ENCODE data around the gene SNPH.
A peak's percentile ranks its signal among the peaks of the same experiment; 100 is the strongest.
"Not testable (repeated sequence)": the region's sequence is repeated elsewhere in the genome, so short reads cannot be mapped to it uniquely, and the experiment has no call there.

Gene SNPH

GRCh38 chr20:1266167-1266973 lies at the start of gene SNPH:
TSS of gene SNPH (plus strand) at chr20:1266294. CDS start at chr20:1296240, 29,946 bp downstream.
- H3K4me3 Mint-ChIP-seq = peak within 1 kb of the TSS; percentile 75
- H3K36me3 Mint-ChIP-seq (ENCODE audit: low read depth) = no peaks in the 10 kb centered on the region
- peaks cover 21% of the 10 kb centered on the region for H3K27me3 Mint-ChIP-seq (ENCODE audit: low read depth, poor library complexity)
- H3K9me3 Mint-ChIP-seq = peaks cover 13% of the 10 kb centered on the region
- no peak for TF ChIP-seq CTCF (IDR thresholded peaks at IDR 0.05)
- DNase-seq = peak; percentile 72
- no peak within 1 kb of the TSS for H3K27ac Mint-ChIP-seq
- peaks cover 16% of the 10 kb centered on the region for H3K4me1 Mint-ChIP-seq

GRCh38 chr20:1216527-1217427 lies 49.3 kb upstream of the SNPH start:
- Mint-ChIP-seq H3K9me3 (peaks cover 25% of the 10 kb centered on the region), H3K4me1 (peaks cover 23% of the 10 kb centered on the region), H3K27me3 (ENCODE audit: low read depth, poor library complexity) (peaks cover 34% of the 10 kb centered on the region)
- not testable (repeated sequence) for DNase-seq; H3K27ac Mint-ChIP-seq; H3K36me3 Mint-ChIP-seq (ENCODE audit: low read depth); H3K4me3 Mint-ChIP-seq

GRCh38 chr20:1222750-1223149 lies 43.3 kb upstream of the SNPH start:
- Mint-ChIP-seq H3K9me3 (peaks cover 26% of the 10 kb centered on the region), H3K27me3 (ENCODE audit: low read depth, poor library complexity) (peaks cover 49% of the 10 kb centered on the region)
- H3K36me3 Mint-ChIP-seq (ENCODE audit: low read depth); H3K27ac Mint-ChIP-seq; DNase-seq; H3K4me3 Mint-ChIP-seq; H3K4me1 Mint-ChIP-seq: not testable (repeated sequence)

DNA sequence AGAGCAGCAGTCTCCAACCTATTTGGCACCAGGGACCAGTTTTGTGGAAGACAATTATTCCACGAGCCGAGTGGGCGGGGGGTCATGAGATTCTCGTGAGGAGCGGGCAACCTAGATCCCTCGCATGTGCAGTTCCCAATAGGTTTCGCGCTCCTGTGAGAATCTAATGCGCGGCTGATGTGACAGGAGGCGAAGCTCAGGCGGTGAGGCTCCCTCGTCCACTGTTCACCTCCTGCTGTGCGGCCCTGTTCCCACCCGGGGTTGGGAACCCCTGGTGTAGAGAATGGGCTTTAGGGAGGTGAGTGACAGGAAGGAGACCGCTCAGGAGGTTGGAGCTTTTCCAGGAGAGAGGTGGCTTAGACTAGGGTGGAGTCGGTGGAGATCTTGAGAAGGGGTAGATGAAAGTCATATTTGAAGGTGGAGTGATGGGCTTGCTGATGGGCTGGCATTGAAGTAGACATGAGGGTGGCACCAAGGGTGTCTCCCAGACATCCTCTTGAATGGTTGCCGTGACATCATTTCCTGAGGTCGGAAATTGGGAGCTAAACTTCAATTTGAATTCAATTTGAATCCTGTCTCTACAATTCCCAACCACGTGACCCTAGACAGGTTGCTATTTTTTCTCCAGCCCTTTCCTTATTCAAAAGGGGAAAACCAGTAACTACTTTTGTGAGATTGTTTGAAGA lies 41.7 kb upstream of the SNPH start:
- Mint-ChIP-seq H3K4me3 (peak overlapping the region; percentile 24), H3K27ac (no peak overlapping the region), H3K4me1 (peaks cover 4% of the 10 kb centered on the region), H3K36me3 (ENCODE audit: low read depth) (no peaks in the 10 kb centered on the region), H3K9me3 (peaks cover 15% of the 10 kb centered on the region), H3K27me3 (ENCODE audit: low read depth, poor library complexity) (peaks cover 60% of the 10 kb centered on the region)
- DNase-seq = no peak
- TF ChIP-seq CTCF (IDR thresholded peaks at IDR 0.05) = no peak

GRCh38 chr20:1225263-1225782 lies 40.8 kb upstream of the SNPH start:
- TF ChIP-seq CTCF (IDR thresholded peaks at IDR 0.05) = no peak
- Mint-ChIP-seq H3K4me1 (peaks cover 4% of the 10 kb centered on the region), H3K27ac (no peak overlapping the region), H3K27me3 (ENCODE audit: low read depth, poor library complexity) (peaks cover 60% of the 10 kb centered on the region), H3K9me3 (peaks cover 15% of the 10 kb centered on the region), H3K36me3 (ENCODE audit: low read depth) (no peaks in the 10 kb centered on the region), H3K4me3 (peak overlapping the region; percentile 87)
- no peak for DNase-seq

DNA sequence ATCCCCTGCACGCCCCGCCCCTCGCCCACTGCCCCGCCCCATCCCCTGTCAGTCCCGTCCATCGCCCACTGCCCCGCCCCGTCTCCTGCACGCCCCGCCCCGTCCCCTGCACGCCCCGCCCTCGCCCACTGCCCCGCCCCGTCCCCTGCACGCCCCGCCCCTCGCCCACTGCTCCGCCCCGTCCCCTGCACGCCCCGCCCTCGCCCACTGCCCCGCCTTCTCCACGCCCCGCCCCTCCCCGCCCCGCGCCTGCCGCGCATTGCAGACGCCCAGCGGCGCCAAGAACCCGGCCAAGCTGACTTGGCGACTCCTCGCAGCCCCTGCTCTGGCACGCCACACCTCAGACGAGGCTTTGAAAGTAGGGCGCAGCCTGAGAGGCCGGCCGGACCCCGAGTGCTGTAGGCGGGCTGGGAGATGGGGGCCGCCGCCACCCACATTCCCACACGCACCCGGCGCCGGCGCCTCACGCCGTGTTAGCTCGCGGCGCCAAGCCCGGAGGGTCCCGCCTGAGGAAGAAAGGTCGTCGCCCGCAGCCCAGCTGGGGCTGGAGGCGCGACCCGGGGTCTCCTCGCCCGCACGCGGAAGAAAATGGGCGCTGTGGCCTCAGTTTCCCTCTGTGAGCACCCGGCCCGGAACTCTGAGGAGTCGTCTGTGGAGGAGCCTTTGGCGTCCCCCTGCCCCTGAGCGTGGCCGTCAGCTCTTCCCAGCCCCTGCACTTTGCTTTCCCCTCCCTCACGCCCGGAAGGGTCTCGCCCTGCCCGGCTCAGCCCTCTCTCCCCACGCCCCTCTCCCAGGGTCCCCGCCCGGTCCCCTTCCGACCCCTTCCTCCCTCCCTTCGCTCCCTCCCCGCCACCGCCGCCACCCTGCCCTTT lies 40.1 kb upstream of the SNPH start, which contains the start of gene RAD21L1:
TSS of gene RAD21L1 (plus strand) at position 262 of the 872 bp plus-strand sequence. CDS start 2,410 bp downstream, outside the sequence.
- H3K27me3 Mint-ChIP-seq (ENCODE audit: low read depth, poor library complexity) = peaks cover 58% of the 10 kb centered on the region
- H3K27ac Mint-ChIP-seq = no peak within 1 kb of the TSS
- H3K9me3 Mint-ChIP-seq = peaks cover 10% of the 10 kb centered on the region

More for the DNA sequence above, 40.1 kb upstream of the SNPH start, which contains the start of gene RAD21L1:
- no peak for TF ChIP-seq CTCF (IDR thresholded peaks at IDR 0.05)
- DNase-seq = peak; percentile 92
- Mint-ChIP-seq H3K36me3 (ENCODE audit: low read depth) (no peaks in the 10 kb centered on the region), H3K4me3 (peak within 1 kb of the TSS; percentile 87), H3K4me1 (peaks cover 9% of the 10 kb centered on the region)
